ENCODE results near the gene ZP1. TPM values are rescaled to one million over a fixed set of nuclear protein-coding genes. Genes with fewer than 3 reads are reported as not detected.

Gene ZP1, protein sequence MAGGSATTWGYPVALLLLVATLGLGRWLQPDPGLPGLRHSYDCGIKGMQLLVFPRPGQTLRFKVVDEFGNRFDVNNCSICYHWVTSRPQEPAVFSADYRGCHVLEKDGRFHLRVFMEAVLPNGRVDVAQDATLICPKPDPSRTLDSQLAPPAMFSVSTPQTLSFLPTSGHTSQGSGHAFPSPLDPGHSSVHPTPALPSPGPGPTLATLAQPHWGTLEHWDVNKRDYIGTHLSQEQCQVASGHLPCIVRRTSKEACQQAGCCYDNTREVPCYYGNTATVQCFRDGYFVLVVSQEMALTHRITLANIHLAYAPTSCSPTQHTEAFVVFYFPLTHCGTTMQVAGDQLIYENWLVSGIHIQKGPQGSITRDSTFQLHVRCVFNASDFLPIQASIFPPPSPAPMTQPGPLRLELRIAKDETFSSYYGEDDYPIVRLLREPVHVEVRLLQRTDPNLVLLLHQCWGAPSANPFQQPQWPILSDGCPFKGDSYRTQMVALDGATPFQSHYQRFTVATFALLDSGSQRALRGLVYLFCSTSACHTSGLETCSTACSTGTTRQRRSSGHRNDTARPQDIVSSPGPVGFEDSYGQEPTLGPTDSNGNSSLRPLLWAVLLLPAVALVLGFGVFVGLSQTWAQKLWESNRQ
- total RNA-seq (2022) = not detected in 2 replicates
- Bru-seq, nascent RNA = not detected
- not detected for BruChase-seq, experiment 1, labeled RNA remaining after a 2-hour chase
- BruChase-seq, experiment 2, labeled RNA remaining after a 6-hour chase = percentile 1 among the genes with signal in this experiment
- long read RNA-seq = 0 reads

- POLR2A ChIA-PET = interaction anchor here (0.5 to 0.7 kb wide), 2 partner anchors 26 to 60 kb away, joined by 3 to 5 read pairs; no protein-coding TSS in a partner anchor
- CTCF ChIA-PET = interaction anchor here (0.7 to 1.4 kb wide), 4 partner anchors 20 to 250 kb away, joined by 3 to 4 read pairs (median 4); no protein-coding TSS in a partner anchor
- no peak within 1 kb of the TSS for H3K4me3 Mint-ChIP-seq (ENCODE audit: unreplicated experiment)
Measured at GRCh38 chr11:60866911-60867870, at the start of gene ZP1. Gene ZP1 (plus strand): TSS chr11:60867542. CDS start chr11:60867562, 20 bp downstream.

DNA sequence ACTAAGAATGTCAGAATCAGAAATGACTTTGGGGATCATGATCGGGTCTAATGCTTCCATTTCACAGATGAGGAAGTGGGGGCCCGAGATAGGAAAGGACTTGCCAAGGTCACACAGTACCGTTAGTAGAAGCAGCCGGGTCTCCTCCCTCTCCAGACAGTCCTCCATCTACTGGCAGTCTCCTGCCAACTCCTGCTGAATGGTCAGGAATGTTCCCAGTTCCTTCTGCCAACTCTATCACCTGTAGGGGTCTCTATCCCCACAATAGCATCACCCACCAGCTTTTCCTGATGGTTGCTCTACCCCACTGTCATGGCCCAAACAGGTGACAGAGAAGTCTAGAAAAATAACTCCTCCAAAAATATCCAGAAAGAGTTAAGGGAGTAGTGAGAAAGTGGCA, 49.3 kb upstream of the ZP1 start:
- CTCF ChIA-PET = no interaction called here
- H3K36me3 Mint-ChIP-seq (ENCODE audit: insufficient read depth, unreplicated experiment) = no peaks in the 10 kb centered on the region
- no peak for TF ChIP-seq CTCF (IDR thresholded peaks at IDR 0.05; ENCODE audit: insufficient read depth in 1 of 2, low read depth in 1 of 2, low read length in 1 of 2, severe bottlenecking in 1 of 2, unreplicated experiment in 1 of 2)
- DNase-seq = no peak
- POLR2A ChIA-PET = no interaction called here
- no peak overlapping the region for H3K4me3 ChIP-seq (ENCODE audit: low read depth, low read length)
- no TSS peak for BruUV-seq (replicated peaks)
- no peaks in the 10 kb centered on the region for H3K4me1 ChIP-seq
- H3K4me3 Mint-ChIP-seq (ENCODE audit: unreplicated experiment) = no peak overlapping the region
- H3K9me3 Mint-ChIP-seq (ENCODE audit: unreplicated experiment) = no peaks in the 10 kb centered on the region
- intact Hi-C loops (cut with micrococcal nuclease; ENCODE audit: unreplicated experiment) = no loop called here
- no peak overlapping the region for H3K27ac Mint-ChIP-seq (ENCODE audit: unreplicated experiment)
- peaks cover 12% of the 10 kb centered on the region for H3K9me3 ChIP-seq
- no peaks in the 10 kb centered on the region for H3K27me3 Mint-ChIP-seq (ENCODE audit: insufficient read depth, unreplicated experiment)
- no peaks in the 10 kb centered on the region for H3K4me1 Mint-ChIP-seq (ENCODE audit: low read depth, unreplicated experiment)
- no peaks in the 10 kb centered on the region for H3K27me3 ChIP-seq (replicated peaks; ENCODE audit: control insufficient read depth, insufficient read depth, low read length)
- H3K36me3 ChIP-seq (ENCODE audit: control insufficient read depth, insufficient read depth, low read length) = no peaks in the 10 kb centered on the region

More at GRCh38 chr11:60866911-60867870, at the start of gene ZP1:
- no peak for DNase-seq
- TF ChIP-seq CTCF (IDR thresholded peaks at IDR 0.05; ENCODE audit: insufficient read depth in 1 of 2, low read depth in 1 of 2, low read length in 1 of 2, severe bottlenecking in 1 of 2, unreplicated experiment in 1 of 2) = no peak
- H3K4me1 Mint-ChIP-seq (ENCODE audit: low read depth, unreplicated experiment) = peaks cover 7% of the 10 kb centered on the region
- H3K27ac Mint-ChIP-seq (ENCODE audit: unreplicated experiment) = no peak within 1 kb of the TSS
- H3K27me3 ChIP-seq (replicated peaks; ENCODE audit: control insufficient read depth, insufficient read depth, low read length) = no peaks in the 10 kb centered on the region
- no peaks in the 10 kb centered on the region for H3K9me3 Mint-ChIP-seq (ENCODE audit: unreplicated experiment)
- H3K36me3 Mint-ChIP-seq (ENCODE audit: insufficient read depth, unreplicated experiment) = no peaks in the 10 kb centered on the region
- peaks cover 4% of the 10 kb centered on the region for H3K27me3 Mint-ChIP-seq (ENCODE audit: insufficient read depth, unreplicated experiment)
- H3K9me3 ChIP-seq = no peaks in the 10 kb centered on the region
- no peak within 1 kb of the TSS for H3K4me3 ChIP-seq (ENCODE audit: low read depth, low read length)
- H3K36me3 ChIP-seq (ENCODE audit: control insufficient read depth, insufficient read depth, low read length) = no peaks in the 10 kb centered on the region
- no peaks in the 10 kb centered on the region for H3K4me1 ChIP-seq
- no TSS peak for BruUV-seq (replicated peaks)
- intact Hi-C loops (cut with micrococcal nuclease; ENCODE audit: unreplicated experiment) = no loop called here
